ENCODE data around the gene YOD1. TPM values are rescaled to one million over a fixed set of nuclear protein-coding genes. Genes with fewer than 3 reads are reported as not detected.
A peak's percentile ranks its signal among the peaks of the same experiment; 100 is the strongest.

Gene YOD1
- total and polyA plus RNA-seq, 8 donors, result 7.3 to 15.0 (median 13.0) TPM

GRCh38 chr1:207073906-207074820 is 23.2 kb upstream of the YOD1 start:
- Histone ChIP-seq H3K27me3 (no peaks in the 10 kb centered on the region), H3K4me1 (peaks cover 0 to 48% of the 10 kb centered on the region in 2 donors), H3K36me3 (peaks cover 0 to 44% of the 10 kb centered on the region in 2 donors), H3K9me3 (no peaks in the 10 kb centered on the region), H3K27ac (no peak overlapping the region), H3K4me3 (no peak overlapping the region)
- TF ChIP-seq, protein P1, sequence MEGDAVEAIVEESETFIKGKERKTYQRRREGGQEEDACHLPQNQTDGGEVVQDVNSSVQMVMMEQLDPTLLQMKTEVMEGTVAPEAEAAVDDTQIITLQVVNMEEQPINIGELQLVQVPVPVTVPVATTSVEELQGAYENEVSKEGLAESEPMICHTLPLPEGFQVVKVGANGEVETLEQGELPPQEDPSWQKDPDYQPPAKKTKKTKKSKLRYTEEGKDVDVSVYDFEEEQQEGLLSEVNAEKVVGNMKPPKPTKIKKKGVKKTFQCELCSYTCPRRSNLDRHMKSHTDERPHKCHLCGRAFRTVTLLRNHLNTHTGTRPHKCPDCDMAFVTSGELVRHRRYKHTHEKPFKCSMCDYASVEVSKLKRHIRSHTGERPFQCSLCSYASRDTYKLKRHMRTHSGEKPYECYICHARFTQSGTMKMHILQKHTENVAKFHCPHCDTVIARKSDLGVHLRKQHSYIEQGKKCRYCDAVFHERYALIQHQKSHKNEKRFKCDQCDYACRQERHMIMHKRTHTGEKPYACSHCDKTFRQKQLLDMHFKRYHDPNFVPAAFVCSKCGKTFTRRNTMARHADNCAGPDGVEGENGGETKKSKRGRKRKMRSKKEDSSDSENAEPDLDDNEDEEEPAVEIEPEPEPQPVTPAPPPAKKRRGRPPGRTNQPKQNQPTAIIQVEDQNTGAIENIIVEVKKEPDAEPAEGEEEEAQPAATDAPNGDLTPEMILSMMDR (IDR thresholded peaks at IDR 0.05), result no peak
- DNase-seq (no peak), ATAC-seq (no peak)
- intact Hi-C loops (cut with DNase I), result no loop called here

- H3K9me3 ChIP-seq, result no peaks in the 10 kb centered on the region
- no peak for DNase-seq
- H3K27me3 ChIP-seq, result no peaks in the 10 kb centered on the region
- no peak overlapping the region for H3K4me3 ChIP-seq
- intact Hi-C loops (cut with DNase I), result no loop called here
- H3K4me1 ChIP-seq, result peaks cover 0 to 39% of the 10 kb centered on the region in 2 donors
- H3K36me3 ChIP-seq, result peaks cover 0 to 58% of the 10 kb centered on the region in 2 donors
- H3K27ac ChIP-seq, result peak overlapping the region in 1 of 2 donors; percentile 86
- no peak for ATAC-seq
- TF ChIP-seq, protein P1 (IDR thresholded peaks at IDR 0.05), result no peak
These were observed 21.2 kb upstream of the YOD1 start for GRCh38 chr1:207072233-207072632.

- Histone ChIP-seq H3K4me3 (no peak overlapping the region), H3K9me3 (no peaks in the 10 kb centered on the region), H3K36me3 (peaks cover 0 to 62% of the 10 kb centered on the region in 2 donors), H3K4me1 (peaks cover 0 to 33% of the 10 kb centered on the region in 2 donors), H3K27me3 (no peaks in the 10 kb centered on the region), H3K27ac (peak overlapping the region in 1 of 2 donors; percentile 86)
- ATAC-seq (no peak), DNase-seq (no peak)
- TF ChIP-seq, protein P1 (IDR thresholded peaks at IDR 0.05), result no peak
- intact Hi-C loops (cut with DNase I), result no loop called here
These were observed 20.4 kb upstream of the YOD1 start for GRCh38 chr1:207071426-207071825.

DNA sequence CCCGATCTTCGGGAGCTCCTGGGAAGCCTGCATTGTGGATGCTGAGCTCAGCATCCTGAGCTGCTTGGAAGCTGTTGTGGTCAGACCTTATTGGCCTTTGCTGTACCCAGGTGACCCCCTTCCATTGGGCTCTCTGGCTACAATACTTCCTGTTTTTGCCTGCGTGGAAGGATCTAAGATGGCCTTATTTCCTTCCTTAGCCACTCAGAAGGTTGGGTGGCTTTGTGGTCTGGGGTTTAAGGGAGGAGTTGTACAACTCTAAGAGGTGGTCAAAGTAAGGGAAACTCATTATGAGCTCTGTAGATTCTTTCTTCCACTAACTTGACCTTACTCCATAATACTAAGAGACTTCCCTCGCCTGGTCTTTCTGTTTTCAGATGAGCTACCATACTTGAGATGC is 19.8 kb upstream of the YOD1 start:
- Histone ChIP-seq H3K27ac (peak overlapping the region in 1 of 2 donors; percentile 86), H3K36me3 (peaks cover 0 to 68% of the 10 kb centered on the region in 2 donors)
- ATAC-seq, result no peak

More for the DNA sequence above, 19.8 kb upstream of the YOD1 start:
- no peak for DNase-seq
- no peak overlapping the region for H3K4me3 ChIP-seq
- peaks cover 0 to 33% of the 10 kb centered on the region in 2 donors for H3K4me1 ChIP-seq
- H3K9me3 ChIP-seq, result no peaks in the 10 kb centered on the region
- intact Hi-C loops (cut with DNase I), result no loop called here
- TF ChIP-seq, protein P1 (IDR thresholded peaks at IDR 0.05), result no peak
- no peaks in the 10 kb centered on the region for H3K27me3 ChIP-seq
